ENCODE results near the gene PTPN4.

PTPN4 gene

DNA sequence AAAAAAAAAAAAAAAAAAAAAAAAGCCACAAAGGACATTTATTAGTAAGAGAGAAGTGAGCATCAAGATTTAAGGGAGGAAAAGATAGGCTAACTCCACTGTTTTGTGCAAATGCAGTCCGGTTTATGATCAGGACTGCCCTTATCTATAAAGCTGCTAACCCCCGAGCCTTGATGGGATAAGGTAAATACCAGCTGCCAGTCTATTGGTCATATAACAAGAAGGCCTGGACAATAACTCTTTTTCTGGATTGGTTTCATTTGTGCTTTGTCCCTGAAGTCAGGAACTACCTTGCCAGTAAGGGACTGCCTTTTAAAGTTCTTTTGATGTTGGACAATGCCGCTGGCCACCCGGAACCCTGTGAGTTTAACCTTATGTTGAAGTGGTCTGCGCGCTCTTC lies 15.4 kb downstream of the PTPN4 start:
- Histone ChIP-seq H3K4me2 (ENCODE audit: low read depth, low read length) (no peak overlapping the region), H3K27ac (ENCODE audit: low read length) (no peak overlapping the region), H3K36me3 (replicated peaks; ENCODE audit: insufficient read depth, low read length) (no peaks in the 10 kb centered on the region), H4K20me1 (ENCODE audit: insufficient read depth, low read length) (no peaks in the 10 kb centered on the region), H2AFZ (ENCODE audit: low read length) (no peak overlapping the region), H3K4me3 (ENCODE audit: low read length) (no peak overlapping the region), H3K4me1 (ENCODE audit: low read length) (no peaks in the 10 kb centered on the region), H3K27me3 (replicated peaks; ENCODE audit: insufficient read depth, low read length) (no peaks in the 10 kb centered on the region), H3K9me2 (replicated peaks; ENCODE audit: insufficient read depth, low read length) (no peaks in the 10 kb centered on the region), H3K9me3 (replicated peaks; ENCODE audit: insufficient read depth, low read length) (no peaks in the 10 kb centered on the region), H3K9ac (ENCODE audit: low read length) (no peak overlapping the region), H3K79me2 (ENCODE audit: low read length) (peaks cover 54% of the 10 kb centered on the region), H3F3A (ENCODE audit: insufficient read depth, low read length) (no peaks in the 10 kb centered on the region)
- TF ChIP-seq, protein P1, sequence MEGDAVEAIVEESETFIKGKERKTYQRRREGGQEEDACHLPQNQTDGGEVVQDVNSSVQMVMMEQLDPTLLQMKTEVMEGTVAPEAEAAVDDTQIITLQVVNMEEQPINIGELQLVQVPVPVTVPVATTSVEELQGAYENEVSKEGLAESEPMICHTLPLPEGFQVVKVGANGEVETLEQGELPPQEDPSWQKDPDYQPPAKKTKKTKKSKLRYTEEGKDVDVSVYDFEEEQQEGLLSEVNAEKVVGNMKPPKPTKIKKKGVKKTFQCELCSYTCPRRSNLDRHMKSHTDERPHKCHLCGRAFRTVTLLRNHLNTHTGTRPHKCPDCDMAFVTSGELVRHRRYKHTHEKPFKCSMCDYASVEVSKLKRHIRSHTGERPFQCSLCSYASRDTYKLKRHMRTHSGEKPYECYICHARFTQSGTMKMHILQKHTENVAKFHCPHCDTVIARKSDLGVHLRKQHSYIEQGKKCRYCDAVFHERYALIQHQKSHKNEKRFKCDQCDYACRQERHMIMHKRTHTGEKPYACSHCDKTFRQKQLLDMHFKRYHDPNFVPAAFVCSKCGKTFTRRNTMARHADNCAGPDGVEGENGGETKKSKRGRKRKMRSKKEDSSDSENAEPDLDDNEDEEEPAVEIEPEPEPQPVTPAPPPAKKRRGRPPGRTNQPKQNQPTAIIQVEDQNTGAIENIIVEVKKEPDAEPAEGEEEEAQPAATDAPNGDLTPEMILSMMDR (IDR thresholded peaks at IDR 0.05; ENCODE audit: low read length) = no peak
- TF ChIP-seq EZH2phosphoT487 (IDR thresholded peaks at IDR 0.05; ENCODE audit: low read length) (no peak), EZH2 (optimal IDR thresholded peaks at IDR 0.05; ENCODE audit: low read depth, low read length) (no peak)
- DNase-seq = no peak

DNA sequence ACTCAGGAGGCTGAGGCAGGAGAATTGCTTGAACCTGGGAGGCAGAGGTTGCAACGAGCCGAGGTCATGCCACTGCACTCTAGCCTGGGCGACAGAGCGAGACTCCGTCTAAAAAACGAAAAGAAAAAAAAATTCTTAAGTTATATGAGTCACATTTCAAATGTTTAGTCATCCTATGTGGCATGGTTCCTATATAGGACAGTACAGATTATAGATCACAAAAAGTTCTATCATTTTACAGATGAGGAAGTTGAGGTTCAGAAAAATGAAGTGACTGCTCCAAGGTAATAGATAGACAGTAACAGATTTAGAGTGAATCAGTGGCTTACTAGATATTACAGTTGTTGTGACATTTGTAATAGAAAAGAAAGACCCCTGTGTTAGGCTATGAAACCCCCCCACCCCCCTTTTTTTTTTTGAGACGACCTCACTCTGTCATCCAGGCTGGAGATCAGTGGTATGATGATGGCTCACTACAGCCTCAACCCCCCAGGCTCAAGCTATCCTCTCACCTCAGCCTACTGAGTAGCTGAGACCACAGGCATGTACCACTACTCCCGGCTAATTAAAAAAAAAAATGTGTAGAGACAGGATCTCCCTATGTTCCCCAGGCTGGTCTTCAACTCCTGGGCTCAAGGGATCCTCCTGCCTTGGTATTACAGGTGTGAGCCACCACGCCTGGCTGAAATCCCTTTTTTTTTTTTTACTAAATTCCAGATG lies 22.7 kb downstream of the PTPN4 start:
- H3K4me2 ChIP-seq (ENCODE audit: low read depth, low read length) = no peak overlapping the region
- H3K9me3 ChIP-seq (replicated peaks; ENCODE audit: insufficient read depth, low read length) = no peaks in the 10 kb centered on the region
- H3F3A ChIP-seq (ENCODE audit: insufficient read depth, low read length) = no peaks in the 10 kb centered on the region
- no peaks in the 10 kb centered on the region for H4K20me1 ChIP-seq (ENCODE audit: insufficient read depth, low read length)
- H3K79me2 ChIP-seq (ENCODE audit: low read length) = peaks cover 62% of the 10 kb centered on the region
- H3K36me3 ChIP-seq (replicated peaks; ENCODE audit: insufficient read depth, low read length) = no peaks in the 10 kb centered on the region
- H3K4me1 ChIP-seq (ENCODE audit: low read length) = no peaks in the 10 kb centered on the region
- H3K27ac ChIP-seq (ENCODE audit: low read length) = no peak overlapping the region
- DNase-seq = no peak
- no peak for TF ChIP-seq EZH2 (optimal IDR thresholded peaks at IDR 0.05; ENCODE audit: low read depth, low read length)
- TF ChIP-seq, protein P1 (IDR thresholded peaks at IDR 0.05; ENCODE audit: low read length) = no peak
- TF ChIP-seq EZH2phosphoT487 (IDR thresholded peaks at IDR 0.05; ENCODE audit: low read length) = no peak
- H3K9ac ChIP-seq (ENCODE audit: low read length) = no peak overlapping the region
- no peaks in the 10 kb centered on the region for H3K27me3 ChIP-seq (replicated peaks; ENCODE audit: insufficient read depth, low read length)
- no peak overlapping the region for H2AFZ ChIP-seq (ENCODE audit: low read length)
- H3K9me2 ChIP-seq (replicated peaks; ENCODE audit: insufficient read depth, low read length) = no peaks in the 10 kb centered on the region
- H3K4me3 ChIP-seq (ENCODE audit: low read length) = no peak overlapping the region

DNA sequence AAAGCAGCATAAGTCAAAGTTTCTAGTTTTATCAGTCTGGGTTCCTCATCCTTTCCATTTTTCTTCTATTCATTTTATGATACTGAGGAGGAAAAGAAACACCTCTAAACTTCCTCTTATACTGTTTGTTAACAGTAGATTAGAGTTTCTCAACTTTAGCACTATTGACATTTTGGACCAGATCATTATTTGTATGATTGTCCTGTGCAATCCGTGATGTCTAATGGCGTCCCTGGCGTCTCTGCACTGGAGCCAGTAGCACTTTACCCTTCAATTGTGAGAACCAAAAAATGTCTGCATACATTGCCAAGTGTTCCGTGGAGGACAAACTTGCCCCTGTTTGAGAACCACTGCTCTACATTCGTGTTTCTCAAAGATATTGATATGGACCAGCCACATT lies 25.2 kb downstream of the PTPN4 start:
- no peaks in the 10 kb centered on the region for H4K20me1 ChIP-seq (ENCODE audit: insufficient read depth, low read length)
- H3K4me2 ChIP-seq (ENCODE audit: low read depth, low read length) = no peak overlapping the region
- DNase-seq = no peak
- no peaks in the 10 kb centered on the region for H3K36me3 ChIP-seq (replicated peaks; ENCODE audit: insufficient read depth, low read length)
- H3K4me1 ChIP-seq (ENCODE audit: low read length) = peaks cover 11% of the 10 kb centered on the region
- no peaks in the 10 kb centered on the region for H3K27me3 ChIP-seq (replicated peaks; ENCODE audit: insufficient read depth, low read length)
- H3F3A ChIP-seq (ENCODE audit: insufficient read depth, low read length) = no peaks in the 10 kb centered on the region
- no peak overlapping the region for H3K9ac ChIP-seq (ENCODE audit: low read length)
- peaks cover 71% of the 10 kb centered on the region for H3K79me2 ChIP-seq (ENCODE audit: low read length)
- no peak overlapping the region for H3K27ac ChIP-seq (ENCODE audit: low read length)
- no peaks in the 10 kb centered on the region for H3K9me3 ChIP-seq (replicated peaks; ENCODE audit: insufficient read depth, low read length)
- TF ChIP-seq, protein P1 (IDR thresholded peaks at IDR 0.05; ENCODE audit: low read length) = no peak
- TF ChIP-seq EZH2phosphoT487 (IDR thresholded peaks at IDR 0.05; ENCODE audit: low read length) = no peak
- no peak for TF ChIP-seq EZH2 (optimal IDR thresholded peaks at IDR 0.05; ENCODE audit: low read depth, low read length)
- H3K4me3 ChIP-seq (ENCODE audit: low read length) = no peak overlapping the region
- no peaks in the 10 kb centered on the region for H3K9me2 ChIP-seq (replicated peaks; ENCODE audit: insufficient read depth, low read length)
- no peak overlapping the region for H2AFZ ChIP-seq (ENCODE audit: low read length)

Data from MM.1S (cell line).